COR-L47 (cell line): Measurements from ENCODE around the gene EGFR.

ENCODE experiments used
- DNase-seq: peaks from one replicate; lab custom pipeline; 2025; lab: John Stamatoyannopoulos, UW

Gene EGFR

DNA sequence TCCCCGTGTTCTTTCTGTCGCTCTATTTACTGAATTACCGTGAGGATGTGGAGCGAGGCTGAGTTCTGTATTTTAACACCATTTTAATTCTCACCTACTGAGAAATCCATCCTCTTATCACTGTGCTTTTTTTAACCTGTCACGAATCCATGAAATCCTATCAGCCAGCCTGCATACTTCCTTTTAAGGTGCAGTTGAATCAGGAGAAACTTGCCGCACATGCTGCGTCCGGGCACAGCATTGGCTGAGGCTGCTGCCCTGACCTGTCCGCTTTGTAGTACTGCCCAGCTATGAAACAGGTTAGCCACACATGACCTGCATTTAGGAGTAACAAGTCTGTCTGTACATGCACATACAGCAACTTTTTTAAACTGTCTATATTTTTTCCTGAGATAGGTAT, 82.5 kb downstream of the EGFR start:
- no peak for DNase-seq

DNA sequence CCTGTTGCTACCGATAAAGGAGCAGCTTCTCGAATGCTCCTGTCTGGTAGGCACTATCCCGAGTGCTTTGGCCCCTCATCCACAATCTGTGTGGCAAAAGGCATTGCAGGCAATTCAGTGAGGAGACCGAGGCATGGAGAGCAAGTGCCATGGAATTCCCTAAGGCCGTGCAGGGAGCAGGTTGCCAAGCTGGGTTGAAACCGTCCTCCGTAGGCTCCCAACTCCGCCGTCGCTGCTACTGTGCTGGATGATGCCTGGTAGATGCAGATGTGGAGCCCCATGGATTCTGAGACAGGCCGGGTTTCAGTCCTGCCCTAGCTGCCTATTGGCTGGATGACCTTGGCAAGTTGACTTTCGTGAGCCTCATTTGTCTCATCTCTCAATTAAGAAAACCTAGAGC, 85.3 kb downstream of the EGFR start:
- no peak for DNase-seq

DNA sequence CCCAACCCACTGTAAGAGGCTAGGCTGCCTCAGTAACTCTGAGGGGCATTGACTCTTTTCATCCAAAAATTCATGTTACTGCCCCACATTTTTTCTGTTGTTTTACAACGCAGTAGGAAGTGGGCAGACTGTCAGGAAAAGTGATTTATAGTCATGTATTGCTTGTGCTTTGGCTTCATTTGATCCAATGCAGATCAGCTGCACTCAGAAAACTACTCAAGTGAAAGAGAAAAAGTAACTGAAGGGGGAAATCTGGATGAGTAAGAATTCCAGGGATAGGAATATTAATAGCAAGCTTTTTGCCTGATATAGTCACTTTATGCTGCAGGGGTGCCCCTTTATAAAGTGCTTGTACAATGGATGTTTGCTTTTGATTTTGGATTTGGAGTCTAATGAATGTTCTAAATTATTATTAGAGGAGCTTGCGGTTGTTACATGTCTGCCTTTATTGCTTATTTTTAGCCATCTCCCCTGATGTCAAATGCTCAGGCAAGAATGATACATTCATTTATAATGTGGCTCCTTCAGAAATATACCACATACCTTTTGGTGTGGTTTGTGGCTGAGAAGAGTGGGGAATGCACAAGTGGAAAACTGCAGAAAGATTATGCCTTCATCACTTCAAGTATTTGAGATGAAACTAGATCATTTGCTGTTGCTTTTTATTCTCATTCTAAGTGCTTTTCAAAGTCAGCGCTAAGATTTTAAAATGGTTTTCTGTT, 86.1 kb downstream of the EGFR start:
- no peak for DNase-seq

DNA sequence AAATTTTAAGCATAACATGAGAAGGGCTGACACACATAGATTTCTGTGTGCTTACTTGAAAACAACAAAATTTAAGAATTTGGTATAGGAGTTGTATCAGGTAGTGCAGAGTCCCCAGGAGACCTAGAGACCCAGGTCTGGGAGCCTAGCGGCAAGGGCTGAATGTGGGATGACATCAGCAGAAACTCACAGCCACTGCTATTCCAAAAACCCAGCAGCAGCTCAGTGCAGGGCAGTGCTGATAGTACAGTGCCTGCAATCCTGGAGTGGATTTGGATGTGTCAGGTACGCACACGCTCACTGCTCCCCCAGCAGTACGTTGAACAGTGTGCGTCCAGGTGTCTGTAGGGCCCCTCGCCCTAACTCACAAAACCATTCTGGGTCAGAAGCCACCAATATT, 87.1 kb downstream of the EGFR start:
- DNase-seq = no peak

DNA sequence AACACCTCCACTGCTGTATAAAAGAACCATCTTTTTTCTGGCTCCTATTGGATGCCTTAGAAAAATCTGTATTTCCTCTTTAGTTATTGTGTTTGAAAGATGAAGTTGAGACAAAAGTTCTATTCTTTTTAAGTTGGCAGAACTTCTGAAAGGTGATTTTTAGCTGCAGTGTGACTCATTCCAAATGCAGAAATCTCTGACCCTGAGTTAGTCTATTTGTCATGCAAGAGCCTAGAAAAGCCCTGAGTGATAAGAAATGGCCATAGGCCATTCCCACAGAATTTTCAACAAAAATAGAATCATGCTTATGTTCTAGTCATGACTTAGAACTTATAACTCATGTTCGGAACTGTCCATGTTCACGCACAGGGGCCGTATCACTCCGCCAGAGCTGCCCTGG, 89.1 kb downstream of the EGFR start:
- no peak for DNase-seq

DNA sequence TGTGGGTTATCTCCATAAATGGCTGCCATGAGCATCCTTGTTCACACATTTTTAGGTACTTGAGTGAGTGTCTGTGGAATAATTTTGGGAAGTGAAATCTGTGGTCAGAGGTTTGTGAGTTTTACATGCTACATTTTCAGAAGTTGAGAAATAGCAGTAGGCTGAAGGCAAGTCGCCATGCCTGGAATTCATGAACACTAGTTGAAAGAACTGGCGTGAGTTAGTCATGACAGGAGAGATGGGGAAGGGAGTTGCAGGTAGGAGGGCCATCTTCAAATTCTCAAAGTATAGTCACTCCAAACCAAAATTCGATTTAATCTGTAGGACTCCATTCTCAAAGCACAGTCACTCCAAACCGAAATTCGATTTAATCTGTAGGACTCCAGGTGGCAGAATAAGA, 89.6 kb downstream of the EGFR start:
- DNase-seq = no peak

DNA sequence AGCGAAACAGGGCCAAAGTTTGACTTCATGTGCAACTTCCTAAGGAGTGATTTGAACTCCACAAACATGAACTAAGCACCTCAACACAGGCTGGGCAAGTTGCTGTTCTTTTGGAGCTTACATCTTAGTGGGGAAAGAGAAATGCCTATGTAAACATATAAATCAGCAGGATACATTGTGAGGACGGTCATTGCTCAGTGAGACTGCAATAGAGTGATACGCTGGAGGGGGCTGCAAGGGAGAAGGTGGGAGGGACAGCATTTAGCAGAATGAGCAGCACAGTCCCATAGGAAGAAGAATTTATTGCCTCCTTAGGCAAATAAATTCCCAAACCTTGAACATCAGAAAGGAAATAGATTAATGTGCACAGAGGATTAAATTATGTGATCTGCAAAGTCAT, 90.0 kb downstream of the EGFR start:
- no peak for DNase-seq

DNA sequence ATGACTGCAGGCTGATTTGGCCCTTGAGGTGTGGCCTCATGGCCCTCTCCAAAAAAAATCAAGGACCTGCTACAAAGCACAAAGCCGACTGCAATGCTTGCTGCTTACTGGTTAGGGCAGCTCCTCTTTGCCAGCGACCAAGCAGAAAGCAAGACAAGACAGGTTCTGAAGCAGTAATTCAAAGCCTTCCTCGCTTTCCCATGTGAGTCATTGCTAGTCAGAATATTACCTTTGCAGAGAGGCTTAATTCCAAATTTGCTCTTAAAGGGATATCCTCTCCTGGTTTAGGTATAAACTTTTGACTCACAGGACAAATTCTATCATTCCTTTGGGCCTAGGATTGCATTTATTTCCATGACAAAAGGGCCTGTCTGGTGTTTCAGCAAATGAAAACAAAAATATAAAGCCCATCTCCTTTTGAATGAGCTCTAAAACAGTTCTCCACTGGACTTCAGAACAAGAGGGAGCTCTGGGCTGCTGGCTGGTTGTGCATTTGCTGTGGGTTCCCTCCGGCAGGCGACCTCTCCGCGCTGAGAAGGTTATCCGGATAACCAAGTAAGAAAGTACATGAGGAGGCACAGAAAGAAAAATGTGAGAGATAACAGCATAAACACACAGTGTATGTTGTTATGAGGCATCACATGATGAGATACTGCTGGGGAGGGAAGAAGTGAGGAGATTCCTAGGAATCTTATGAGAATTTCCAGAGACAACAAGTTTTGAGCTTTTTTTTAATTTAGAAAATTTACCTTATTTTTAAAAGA, 90.8 kb downstream of the EGFR start:
- no peak for DNase-seq

DNA sequence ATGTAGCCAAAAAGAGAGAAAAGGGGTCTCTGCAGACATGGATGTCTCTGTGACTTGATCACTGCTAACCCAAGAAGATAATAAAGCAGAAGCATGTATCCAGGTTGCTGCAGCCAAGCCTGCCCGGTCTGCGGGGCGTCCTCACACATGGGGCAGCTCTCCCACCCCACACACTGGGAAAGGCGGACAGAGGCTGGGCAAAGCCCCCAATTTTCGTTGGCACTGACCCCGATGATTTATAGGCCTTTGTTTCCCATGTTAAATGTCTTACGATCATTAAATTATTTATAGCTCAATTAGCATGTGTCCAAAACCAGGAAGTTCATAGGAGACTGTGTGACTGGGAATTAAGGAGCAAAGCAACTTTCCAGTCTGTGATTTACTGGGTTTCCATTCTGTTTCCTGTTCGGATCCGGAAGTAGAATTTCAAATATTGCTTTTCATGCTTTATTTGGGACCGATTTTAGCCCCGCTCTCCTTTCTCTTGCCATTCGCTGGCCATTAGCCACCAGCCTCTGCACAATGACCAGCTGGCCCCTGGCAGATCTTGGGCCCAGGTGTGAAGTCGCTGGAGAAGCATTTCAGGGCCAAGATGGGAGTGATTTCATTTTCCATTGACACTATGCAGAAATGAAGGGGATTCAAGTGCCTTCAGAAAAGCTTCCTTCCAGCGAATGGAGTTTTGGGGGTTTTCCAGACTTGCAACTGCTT, 91.6 kb downstream of the EGFR start:
- DNase-seq = no peak

DNA sequence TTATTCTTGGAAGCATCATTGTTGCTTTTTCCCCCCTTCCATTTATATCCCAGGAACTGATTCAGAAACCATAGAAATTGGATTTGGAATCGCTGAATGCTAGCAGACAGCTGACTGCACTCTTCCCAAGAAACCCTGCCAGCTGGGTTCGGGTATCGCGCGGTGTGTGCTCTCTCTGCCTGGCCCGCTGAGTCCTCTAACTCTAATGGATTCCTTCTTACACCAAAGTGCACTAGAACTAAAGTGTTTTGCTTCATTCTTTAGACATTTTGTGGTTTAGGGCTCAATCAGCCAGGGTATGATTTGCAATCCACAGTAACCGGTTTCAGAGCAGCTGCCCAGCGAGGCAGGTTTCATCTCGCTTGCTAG, 92.2 kb downstream of the EGFR start:
- DNase-seq = no peak

DNA sequence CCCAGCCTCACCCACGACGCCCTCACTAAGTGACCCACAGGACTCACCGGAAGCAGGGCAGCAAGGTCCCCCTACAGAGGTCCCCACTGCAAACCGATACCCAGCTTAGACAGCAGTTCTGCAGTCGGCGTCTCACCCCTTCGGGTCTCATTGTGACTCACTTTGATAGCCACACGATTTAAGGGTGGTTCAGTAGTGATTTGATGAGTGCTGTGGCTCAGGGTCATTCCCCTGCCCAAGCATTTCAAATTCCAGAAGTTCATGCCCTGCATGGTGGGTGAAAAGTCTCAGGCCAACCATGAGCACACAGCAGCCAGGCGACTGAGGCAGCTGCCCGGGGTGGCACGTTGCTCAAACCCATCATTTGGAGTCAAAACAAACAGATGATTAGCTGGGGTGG, 93.2 kb downstream of the EGFR start:
- DNase-seq = no peak

DNA sequence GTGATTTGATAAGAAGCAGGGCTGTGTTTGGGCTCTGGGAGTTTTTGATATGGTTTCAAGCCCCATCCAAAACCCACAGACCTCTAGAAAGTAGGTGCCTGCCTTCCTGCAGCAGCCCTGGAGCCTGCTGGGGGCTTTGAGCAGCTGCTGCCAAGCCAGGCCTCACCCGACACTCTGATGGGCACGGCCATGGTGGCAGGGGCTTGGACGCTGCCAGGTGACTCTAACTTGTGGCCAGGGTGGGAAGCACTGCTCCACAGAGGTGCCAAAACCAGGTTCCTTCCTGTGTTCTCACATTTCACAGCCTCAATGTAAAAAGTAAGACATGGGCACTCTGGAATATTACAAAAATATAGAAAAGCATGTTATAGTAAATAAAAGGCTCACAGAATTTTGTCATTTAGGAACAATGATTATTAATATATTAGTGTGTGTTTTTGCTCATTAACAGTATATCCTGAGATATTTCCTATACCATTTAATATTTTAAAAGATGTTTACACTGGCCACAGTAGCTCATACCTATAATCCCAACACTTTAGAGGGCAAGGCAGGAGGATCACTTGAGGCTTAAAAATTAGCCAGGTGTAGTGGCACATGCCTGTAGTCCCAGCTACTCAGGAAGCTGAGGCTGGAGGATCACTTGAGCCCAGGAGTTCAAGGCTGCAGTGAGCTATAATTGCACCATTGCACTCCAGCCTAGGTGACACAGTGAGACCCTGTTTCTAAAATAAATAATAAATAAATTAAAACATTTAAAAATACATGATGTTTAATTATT, 95.1 kb downstream of the EGFR start:
- no peak for DNase-seq

DNA sequence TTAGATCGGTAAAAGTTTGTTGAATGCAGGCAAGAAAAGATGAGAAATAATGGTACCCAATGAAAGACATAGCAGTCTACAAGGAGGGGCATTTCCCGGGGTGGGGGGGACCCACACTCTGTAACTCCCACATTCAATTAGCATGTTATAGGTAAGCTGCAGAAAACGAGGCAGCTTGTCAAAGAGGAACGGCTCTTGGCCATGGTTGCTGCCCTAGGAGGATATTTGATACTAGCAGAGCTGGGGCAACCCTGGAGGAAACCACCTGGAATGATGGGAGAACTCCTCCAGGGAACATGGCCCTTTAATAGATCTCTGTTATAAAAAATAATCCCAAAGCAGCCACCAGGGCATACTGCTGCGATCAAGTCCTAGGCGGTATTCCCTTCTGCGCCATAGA, 98.5 kb downstream of the EGFR start:
- DNase-seq = no peak

DNA sequence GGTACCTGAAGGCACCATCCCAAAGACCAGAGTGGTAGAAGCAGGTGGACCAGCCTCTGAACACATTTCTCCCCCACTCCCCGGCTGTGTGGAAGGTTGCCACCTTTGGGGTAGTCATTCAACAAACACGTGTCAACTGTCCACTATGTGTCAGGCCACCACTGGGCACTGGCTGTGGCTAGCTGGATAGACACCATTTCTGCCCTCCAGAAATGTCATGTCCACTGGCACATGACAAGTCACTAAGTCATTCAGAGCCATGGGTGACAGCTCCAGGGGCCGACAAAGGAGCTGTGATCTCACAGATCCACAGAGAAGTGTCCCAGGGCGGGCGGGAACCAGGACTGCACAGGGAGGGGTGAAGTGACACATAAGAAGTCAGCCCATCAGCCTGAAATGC, 99.6 kb downstream of the EGFR start:
- DNase-seq = no peak

DNA sequence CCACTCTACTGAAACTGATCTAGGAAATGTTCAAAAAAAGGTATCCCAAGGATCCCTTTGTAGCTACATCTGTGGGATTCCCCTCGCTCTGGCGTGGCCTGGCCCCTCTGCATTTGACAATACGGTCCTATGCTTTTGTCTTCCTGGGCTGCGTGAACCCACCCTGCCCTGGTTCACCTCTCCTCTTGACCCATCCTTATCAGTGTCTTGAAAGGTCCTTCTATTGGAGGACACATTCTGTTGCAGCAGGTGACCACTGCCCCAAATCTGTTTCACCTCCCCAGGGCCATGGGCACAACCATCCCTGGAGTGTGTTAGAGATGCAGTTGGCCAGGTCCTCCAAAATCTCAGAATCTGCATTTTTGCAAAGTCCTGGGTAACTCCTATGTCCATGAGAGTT, 100.8 kb downstream of the EGFR start:
- no peak for DNase-seq

DNA sequence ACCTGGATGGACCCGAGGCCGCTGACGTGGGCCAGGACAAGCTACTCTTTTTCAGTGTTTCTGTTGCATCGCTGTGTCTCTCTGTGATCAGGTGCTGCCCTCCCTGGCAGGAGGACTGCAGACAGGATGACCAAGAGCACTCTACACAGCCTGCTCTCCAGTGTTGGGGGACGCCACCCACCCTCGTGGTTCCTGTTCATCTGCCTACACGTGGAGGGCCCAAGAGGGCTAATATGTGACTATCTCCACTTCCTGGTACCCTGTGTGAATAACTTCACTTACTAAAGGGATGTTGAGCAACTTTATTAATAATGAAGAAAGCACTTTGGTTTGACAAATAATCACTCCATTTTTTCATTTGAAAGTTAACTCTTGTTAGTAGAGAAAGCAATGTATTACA, 101.3 kb downstream of the EGFR start:
- DNase-seq = no peak

DNA sequence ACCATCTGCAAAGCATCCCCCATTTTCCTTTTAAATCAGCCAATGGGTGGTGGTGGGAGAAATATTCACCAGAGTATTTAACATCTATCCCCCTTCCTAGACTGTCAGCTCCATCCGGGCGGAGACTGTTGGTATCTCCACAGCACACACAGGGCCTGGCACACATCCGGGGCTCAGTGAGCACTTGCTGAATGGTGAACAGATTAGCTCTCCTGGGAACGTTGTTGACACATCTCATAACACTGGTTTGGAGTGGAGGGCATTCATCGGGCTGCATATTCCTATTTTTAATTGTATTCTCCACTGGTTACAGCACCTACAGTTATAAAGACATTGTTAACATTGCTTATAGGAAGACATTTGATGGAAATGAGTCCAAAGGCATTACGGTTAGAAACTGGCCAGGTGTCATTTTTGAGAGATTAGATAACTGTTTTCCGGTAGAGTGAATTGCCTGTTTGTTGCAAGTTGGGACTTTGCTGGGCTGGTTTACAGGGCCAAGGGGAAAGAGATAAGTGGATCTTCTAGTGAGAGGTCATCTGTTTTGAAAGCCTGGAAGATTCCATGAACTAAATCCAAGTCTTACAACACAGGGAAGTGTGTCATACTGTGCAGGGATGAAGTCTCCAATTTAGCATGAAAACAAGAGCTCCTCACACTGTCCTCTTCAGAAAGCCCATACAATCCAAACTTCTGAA, 101.8 kb downstream of the EGFR start:
- no peak for DNase-seq

DNA sequence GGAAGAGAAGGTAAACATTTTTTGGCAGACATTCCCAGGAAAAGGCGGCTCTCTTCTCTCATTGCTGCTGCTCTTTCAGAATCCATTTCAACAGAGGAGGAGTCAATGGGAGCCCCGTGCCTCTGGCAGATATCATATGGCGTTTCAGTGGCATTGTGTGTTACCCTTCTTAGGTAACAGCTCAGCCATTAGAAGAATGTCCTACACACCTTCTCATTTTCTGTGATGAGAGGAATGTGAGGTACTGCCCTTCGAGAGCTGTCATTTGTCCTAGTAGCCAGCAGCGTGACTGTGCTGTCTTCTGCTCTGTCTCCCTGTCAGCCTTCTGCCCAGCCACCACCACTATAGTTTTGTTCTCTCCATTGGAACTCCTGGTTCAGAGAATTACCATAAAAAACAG, 102.4 kb downstream of the EGFR start:
- DNase-seq = no peak

DNA sequence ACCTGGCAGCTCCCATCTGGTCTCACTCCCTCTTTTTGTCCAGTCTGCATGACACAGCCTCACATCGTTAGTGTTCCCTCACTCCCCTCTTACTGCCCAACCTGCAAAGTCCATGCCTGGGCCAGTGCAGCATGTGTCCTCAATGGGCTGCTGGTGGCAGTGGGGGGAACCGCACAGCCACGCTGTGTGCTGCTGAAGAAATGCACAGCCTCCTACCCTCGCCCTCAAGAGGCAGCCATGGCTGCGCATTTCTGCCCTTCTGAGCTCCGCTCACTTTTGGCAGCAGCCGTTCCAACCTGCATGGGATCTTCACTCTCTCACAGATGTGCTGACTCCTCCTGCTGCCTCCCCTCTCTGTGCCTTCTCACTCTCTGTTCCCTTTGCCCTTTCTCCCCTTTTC, 103.4 kb downstream of the EGFR start:
- no peak for DNase-seq

DNA sequence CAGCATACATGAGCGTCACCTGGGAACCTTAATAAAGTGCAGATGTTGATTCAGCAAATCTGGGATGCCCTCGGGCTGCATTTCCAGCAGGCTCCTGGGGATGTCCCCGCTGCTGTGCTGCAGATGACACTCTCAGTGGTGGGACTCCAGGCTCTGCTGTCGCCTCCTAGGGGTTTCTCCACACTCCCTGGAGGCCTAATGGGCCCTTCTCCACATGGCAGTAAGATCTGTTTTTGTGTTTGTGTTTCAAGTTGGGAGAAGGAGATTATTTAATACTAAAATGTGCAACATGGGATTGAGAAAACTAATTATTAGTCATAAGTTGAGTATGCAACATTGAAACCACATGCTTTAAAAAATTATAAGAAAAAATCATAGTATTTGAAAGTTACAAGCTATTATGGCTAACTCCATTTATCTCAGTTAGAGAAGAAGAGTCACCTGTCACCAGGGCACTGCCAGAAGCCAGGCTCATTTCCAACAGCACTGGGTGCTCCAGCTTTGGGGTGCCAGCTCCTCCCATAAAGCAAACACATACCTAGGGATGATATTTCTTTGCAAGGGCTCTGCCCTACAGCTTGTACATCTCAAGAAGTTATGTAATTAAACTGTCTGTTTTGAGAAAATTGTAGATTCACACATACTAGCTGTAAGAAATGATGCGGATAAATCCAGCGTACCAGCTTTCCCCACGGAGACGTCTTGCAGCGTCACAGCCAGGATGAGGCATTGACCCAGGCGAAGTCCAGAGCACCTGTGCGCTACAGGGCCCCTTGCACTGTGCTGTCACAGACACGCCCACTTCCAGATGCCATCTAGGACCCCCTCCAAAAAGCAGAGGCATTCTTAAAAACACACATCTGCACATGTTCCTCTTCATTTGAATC, 106.4 kb downstream of the EGFR start:
- DNase-seq = no peak

DNA sequence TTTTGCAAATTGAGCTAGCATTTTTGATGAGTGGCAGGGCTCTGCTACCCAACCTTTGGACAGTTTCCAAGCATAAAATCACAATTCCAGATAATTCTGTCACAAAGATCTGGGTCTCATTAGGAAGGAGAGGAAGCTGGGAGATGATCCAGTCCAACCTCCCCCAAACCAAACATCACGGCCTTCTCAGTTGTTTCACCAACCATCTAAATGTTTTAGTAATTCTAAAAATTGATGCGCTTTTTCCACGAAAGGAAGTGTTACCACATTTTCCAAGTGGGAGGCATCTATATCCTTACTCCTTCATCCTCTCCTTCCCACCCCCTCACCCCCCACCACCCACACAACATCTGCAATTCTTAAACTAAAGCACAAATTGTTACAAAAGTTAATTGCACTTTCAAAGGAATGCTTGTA, 108.3 kb downstream of the EGFR start:
- DNase-seq = no peak
